ENCODE measurements around the gene SFMBT2.
A peak's percentile ranks its signal among the peaks of the same experiment; 100 is the strongest.

SFMBT2 gene

GRCh38 chr10:7410862-7411670 lies at the start of gene SFMBT2:
Gene SFMBT2, minus strand, starts transcription at chr10:7411034. Its CDS starts 29,136 bp downstream, at chr10:7381898.
- DNase-seq = peak; percentile 20

GRCh38 chr10:7460006-7460405 lies 49.2 kb upstream of the SFMBT2 start:
- DNase-seq = no peak

GRCh38 chr10:7458556-7458955 lies 47.7 kb upstream of the SFMBT2 start:
- DNase-seq = no peak

GRCh38 chr10:7457478-7458316 lies 46.9 kb upstream of the SFMBT2 start:
- DNase-seq = no peak

- no peak for DNase-seq
These were observed 38.3 kb upstream of the SFMBT2 start for GRCh38 chr10:7449063-7449695.

- no peak for DNase-seq
These were observed 34.8 kb upstream of the SFMBT2 start for GRCh38 chr10:7445474-7446185.

- DNase-seq = no peak
These were observed 33.8 kb upstream of the SFMBT2 start for GRCh38 chr10:7444551-7445121.

GRCh38 chr10:7443036-7443435 lies 32.2 kb upstream of the SFMBT2 start:
- no peak for DNase-seq

GRCh38 chr10:7441403-7442147 lies 30.7 kb upstream of the SFMBT2 start:
- DNase-seq = no peak

- DNase-seq = no peak
These were observed 28.9 kb upstream of the SFMBT2 start for GRCh38 chr10:7439696-7440095.

- DNase-seq = peak; percentile 0
These were observed 27.6 kb upstream of the SFMBT2 start for GRCh38 chr10:7438196-7438986.

- no peak for DNase-seq
These were observed 25.8 kb upstream of the SFMBT2 start for GRCh38 chr10:7436490-7437100.

GRCh38 chr10:7435674-7436073 lies 24.8 kb upstream of the SFMBT2 start:
- DNase-seq = no peak

- no peak for DNase-seq
These were observed 23.5 kb upstream of the SFMBT2 start for GRCh38 chr10:7434378-7434777.

GRCh38 chr10:7433861-7434260 lies 23.0 kb upstream of the SFMBT2 start:
- no peak for DNase-seq

- DNase-seq = no peak
These were observed 22.3 kb upstream of the SFMBT2 start for GRCh38 chr10:7432884-7433726.

GRCh38 chr10:7428673-7429350 lies 18.0 kb upstream of the SFMBT2 start:
- no peak for DNase-seq

- no peak for DNase-seq
These were observed 15.5 kb upstream of the SFMBT2 start for GRCh38 chr10:7426349-7426748.

- no peak for DNase-seq
These were observed 14.9 kb upstream of the SFMBT2 start for GRCh38 chr10:7425691-7426090.

All from NCI-H1105 treated with DMSO at 0.1 percent for 48 hours (cell line).